VCaP (cell line): ENCODE results near the gene UQCRH.

Source experiments
- H3K27ac ChIP-seq: fragments of 450-650 bp; 2 replicates; pipeline ENCODE4 v1.5.1; 2017
- CTCF ChIP-seq: fragments of 450-650 bp; conservative IDR thresholded peaks from 2 replicates; pipeline ENCODE4 v1.5.1; 2017; ENCODE audit warnings: mild to moderate bottlenecking, moderate library complexity

The UQCRH gene

DNA sequence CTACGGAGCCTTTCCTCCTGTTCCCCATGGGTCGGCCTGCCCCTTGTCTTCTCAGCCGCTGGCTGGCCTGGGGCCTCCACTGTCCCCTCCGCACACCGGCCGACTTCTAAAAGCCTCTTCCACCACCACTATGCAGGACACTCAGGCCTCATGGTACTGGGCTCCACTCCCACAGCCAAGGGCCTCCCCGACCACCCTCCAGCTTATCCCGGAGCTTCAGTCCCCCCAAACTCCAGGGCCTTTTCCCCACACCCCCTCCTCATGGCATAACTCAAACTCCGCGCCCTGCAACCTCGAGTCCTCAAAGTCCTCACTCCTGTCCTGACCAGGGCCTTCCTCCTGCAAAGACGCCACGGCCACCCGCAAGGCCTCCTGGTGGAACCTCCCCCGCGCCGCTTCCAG, 2.1 kb upstream of the UQCRH start:
- peak overlapping the region; percentile 98 for H3K27ac ChIP-seq
- TF ChIP-seq CTCF: no peak

- TF ChIP-seq CTCF: no peak
- peak overlapping the region; percentile 98 for H3K27ac ChIP-seq
Observed at GRCh38 chr1:46301808-46302640, 1.5 kb upstream of the UQCRH start.

GRCh38 chr1:46302641-46303037, 859 bp upstream of the UQCRH start:
- H3K27ac ChIP-seq: peak overlapping the region; percentile 98
- TF ChIP-seq CTCF: no peak

- H3K27ac ChIP-seq: peak overlapping the region; percentile 98
- no peak for TF ChIP-seq CTCF
Observed at GRCh38 chr1:46303872-46304326, 401 bp downstream of the UQCRH start.

- TF ChIP-seq CTCF: no peak
- H3K27ac ChIP-seq: peak overlapping the region; percentile 98
Observed at GRCh38 chr1:46306159-46306530, 2.6 kb downstream of the UQCRH start.

DNA sequence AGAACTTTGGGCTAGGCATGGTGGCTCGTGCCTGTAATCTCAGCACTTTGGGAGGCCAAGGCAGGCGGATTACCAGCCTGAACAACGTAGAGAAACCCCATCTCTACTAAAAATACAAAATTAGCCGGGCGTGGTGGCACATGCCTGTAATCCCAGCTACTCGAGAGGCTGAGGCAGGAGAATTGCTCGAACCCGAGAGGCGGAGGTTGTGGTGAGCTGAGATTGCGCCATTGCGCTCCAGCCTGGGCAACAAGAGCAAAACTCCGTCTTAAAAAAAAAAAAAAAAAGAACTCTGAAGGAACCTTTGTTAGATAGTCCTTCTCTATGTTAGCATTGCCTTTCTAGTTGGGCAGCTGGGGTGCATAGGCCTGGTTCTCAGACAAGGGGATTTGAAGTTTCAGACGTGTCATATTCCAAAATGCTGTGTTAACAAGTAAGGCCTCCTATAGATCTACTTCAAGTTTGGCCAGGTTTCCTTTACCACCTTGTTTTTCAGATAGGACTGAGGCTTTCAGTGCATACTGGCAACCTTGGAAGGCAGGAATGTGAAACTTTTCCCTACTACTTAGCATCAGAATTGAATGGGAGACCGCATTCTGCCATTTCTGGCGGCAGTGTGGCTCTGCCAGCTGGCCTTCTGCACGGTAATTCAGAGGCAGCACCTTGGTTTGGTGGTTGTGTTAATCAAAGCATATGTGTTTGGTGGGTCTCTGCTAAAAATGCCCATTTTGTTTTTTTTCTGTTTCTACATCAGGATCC, 6.1 kb downstream of the UQCRH start:
- TF ChIP-seq CTCF: no peak
- no peak overlapping the region for H3K27ac ChIP-seq

- no peak overlapping the region for H3K27ac ChIP-seq
- TF ChIP-seq CTCF: no peak
Observed at GRCh38 chr1:46310321-46310720, 6.8 kb downstream of the UQCRH start.
